Left ventricle myocardium inferior (tissue), 1 donor: Measurements from ENCODE around the gene RTN4. TPM values are rescaled to one million over a fixed set of nuclear protein-coding genes. Genes with fewer than 3 reads are reported as not detected.
A peak's percentile ranks its signal among the peaks of the same experiment; 100 is the strongest.

Experiments used
- DNase-seq: peaks from one replicate; pipeline ENCODE4 v3.0.0-alpha.2; 2020
- H3K27ac ChIP-seq: fragments of 200-600 bp; replicated peaks from 2 replicates; pipeline ENCODE4 v1.8.0; 2021
- H3K27me3 ChIP-seq: fragments of 200-600 bp; 2 replicates; pipeline ENCODE4 v1.8.0; 2021; ENCODE audit warnings: low read depth
- H3K36me3 ChIP-seq: fragments of 200-600 bp; 2 replicates; pipeline ENCODE4 v1.8.0; 2021
- H3K4me1 ChIP-seq: fragments of 200-600 bp; 2 replicates; pipeline ENCODE4 v1.8.0; 2021
- H3K4me3 ChIP-seq: fragments of 200-600 bp; 2 replicates; pipeline ENCODE4 v1.8.0; 2021; ENCODE audit warnings: mild to moderate bottlenecking, moderate library complexity
- H3K9me3 ChIP-seq: fragments of 200-600 bp; replicated peaks from 2 replicates; pipeline ENCODE4 v1.8.0; 2021
- intact Hi-C: fragments of 100-400 bp; cut with micrococcal nuclease; formaldehyde crosslinking; loops from one replicate; pipeline ENCODE4 v1.11.0; 2022
- total RNA-seq: library from RNA; stranded (reverse); fragmentation: NEBNext Ultra II Directional; extraction: Animal tissue kit (Norgen Biotek cat#: 25700); gene quantifications from one replicate; pipeline ENCODE4 v1.2.1, GENCODE V29; 2021
- TF ChIP-seq, protein P1 (sequence below): fragments of 200-600 bp; IDR thresholded peaks from 2 replicates; pipeline ENCODE4 v1.8.0; 2021; ENCODE audit warnings: antibody characterized with exemption, mild to moderate bottlenecking, borderline replicate concordance
- donor health status: DM: no; HTN: yes; CAD: no; lungs with severe emphysema.

The RTN4 gene
- total RNA-seq, 1 donor from 2014 or later: 105 TPM

DNA sequence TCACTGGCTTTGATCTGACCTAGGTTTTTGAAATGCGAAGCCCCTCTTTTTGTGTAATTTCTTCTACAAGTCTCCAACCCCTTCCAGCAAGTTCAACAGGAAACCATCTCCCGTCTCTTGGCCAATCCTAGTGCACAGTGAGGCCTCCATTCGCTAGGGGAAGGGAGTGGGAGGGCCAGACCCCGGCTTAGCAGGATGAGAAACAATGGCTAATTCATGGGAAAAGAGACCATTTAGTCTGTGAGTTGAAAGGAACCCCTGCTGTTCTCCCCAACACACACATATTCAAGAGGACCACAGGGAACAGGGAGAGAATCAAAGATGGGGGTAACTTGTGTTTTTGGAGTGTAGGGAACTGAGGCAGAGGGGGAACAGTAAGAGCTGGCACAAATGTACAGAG is 83.0 kb downstream of the RTN4 start:
- Histone ChIP-seq H3K36me3 (peaks cover 7% of the 10 kb centered on the region), H3K9me3 (no peaks in the 10 kb centered on the region), H3K4me3 (no peak overlapping the region), H3K4me1 (peaks cover 50% of the 10 kb centered on the region), H3K27ac (no peak overlapping the region), H3K27me3 (peaks cover 79% of the 10 kb centered on the region)
- DNase-seq: no peak
- TF ChIP-seq, protein P1, sequence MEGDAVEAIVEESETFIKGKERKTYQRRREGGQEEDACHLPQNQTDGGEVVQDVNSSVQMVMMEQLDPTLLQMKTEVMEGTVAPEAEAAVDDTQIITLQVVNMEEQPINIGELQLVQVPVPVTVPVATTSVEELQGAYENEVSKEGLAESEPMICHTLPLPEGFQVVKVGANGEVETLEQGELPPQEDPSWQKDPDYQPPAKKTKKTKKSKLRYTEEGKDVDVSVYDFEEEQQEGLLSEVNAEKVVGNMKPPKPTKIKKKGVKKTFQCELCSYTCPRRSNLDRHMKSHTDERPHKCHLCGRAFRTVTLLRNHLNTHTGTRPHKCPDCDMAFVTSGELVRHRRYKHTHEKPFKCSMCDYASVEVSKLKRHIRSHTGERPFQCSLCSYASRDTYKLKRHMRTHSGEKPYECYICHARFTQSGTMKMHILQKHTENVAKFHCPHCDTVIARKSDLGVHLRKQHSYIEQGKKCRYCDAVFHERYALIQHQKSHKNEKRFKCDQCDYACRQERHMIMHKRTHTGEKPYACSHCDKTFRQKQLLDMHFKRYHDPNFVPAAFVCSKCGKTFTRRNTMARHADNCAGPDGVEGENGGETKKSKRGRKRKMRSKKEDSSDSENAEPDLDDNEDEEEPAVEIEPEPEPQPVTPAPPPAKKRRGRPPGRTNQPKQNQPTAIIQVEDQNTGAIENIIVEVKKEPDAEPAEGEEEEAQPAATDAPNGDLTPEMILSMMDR: no peak
- intact Hi-C loops: no loop called here

DNA sequence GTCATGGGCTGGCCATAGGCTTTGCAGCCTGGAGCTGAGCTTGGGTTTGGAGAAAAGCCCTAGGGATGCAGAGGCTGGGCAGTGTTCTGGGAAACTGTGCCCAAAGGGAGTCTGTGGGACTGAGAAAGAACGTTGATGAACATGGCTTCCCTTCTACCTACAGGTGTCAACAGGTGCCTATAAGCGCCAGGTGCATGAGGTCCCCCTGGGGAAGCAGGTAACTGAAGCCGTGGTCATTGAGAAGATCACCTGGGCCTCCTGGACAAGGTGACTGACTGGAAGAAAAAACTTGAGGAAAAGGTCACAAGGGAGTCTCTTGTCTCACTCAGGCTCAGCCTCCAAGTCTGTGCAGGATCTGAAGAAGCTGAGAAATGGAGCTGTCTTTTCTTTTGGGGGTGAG is 83.4 kb downstream of the RTN4 start:
- TF ChIP-seq, protein P1: no peak
- H3K4me1 ChIP-seq: peaks cover 50% of the 10 kb centered on the region
- no peak for DNase-seq
- intact Hi-C loops: no loop called here
- peak overlapping the region; percentile 41 for H3K27ac ChIP-seq
- H3K36me3 ChIP-seq: peaks cover 6% of the 10 kb centered on the region
- H3K27me3 ChIP-seq: peaks cover 79% of the 10 kb centered on the region
- H3K4me3 ChIP-seq: no peak overlapping the region
- no peaks in the 10 kb centered on the region for H3K9me3 ChIP-seq

DNA sequence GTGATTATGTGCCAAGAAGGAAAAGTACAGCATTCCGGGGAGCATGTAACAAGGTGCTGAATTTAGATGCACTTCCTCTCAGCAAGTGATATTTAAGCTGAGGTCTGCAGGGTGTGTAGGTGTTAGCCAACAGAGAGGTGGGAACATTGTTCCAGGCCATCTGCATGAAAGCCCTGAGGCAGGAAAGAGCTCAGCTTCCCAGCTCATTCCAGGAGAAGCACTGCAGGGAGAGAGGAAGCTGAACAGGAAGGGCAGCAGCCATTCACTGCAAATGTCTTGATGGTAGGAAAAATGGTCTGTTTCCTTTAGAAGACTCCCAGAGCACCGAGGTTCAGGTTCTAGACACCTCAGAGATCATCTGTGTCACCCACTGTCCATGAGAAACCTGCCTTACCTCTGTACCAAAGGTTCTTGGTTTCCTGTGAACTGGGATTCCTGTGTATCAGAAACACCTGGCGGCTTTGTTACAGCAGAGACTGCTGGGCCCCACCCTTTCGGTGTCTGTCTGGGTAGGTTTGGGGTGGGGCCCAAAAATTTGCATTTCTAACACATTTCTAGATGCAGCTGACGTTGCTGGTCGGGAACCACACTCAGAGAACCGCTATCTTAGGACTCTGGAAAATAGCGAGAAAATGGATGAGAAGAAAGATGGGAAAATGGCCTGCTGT is 84.0 kb downstream of the RTN4 start:
- intact Hi-C loops: no loop called here
- Histone ChIP-seq H3K36me3 (peaks cover under 1% of the 10 kb centered on the region), H3K27me3 (peaks cover 79% of the 10 kb centered on the region), H3K4me1 (peaks cover 50% of the 10 kb centered on the region), H3K27ac (peak overlapping the region; percentile 41), H3K4me3 (no peak overlapping the region), H3K9me3 (no peaks in the 10 kb centered on the region)
- no peak for DNase-seq
- TF ChIP-seq, protein P1: no peak

DNA sequence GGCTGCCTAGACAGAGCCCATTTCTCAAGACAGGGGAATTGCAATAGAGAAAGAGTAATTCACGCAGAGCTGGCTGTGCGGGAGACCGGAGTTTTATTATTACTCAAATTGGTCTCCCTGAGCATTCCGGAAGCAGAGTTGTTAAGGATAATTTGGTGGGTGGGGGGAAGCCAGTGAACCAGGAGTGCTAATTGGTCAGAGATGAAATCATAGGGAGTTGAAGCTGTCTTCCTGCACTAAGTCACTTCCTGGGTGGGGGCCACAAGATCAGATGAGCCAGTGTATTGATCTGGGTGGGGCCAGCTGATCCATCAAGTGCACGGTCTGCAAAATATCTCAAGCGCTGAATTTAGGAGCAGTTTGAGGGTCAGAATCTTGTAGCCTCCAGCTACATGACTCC is 84.8 kb downstream of the RTN4 start:
- H3K27ac ChIP-seq: peak overlapping the region; percentile 41
- H3K36me3 ChIP-seq: no peaks in the 10 kb centered on the region
- intact Hi-C loops: no loop called here
- peaks cover 84% of the 10 kb centered on the region for H3K27me3 ChIP-seq
- no peak for DNase-seq
- H3K9me3 ChIP-seq: no peaks in the 10 kb centered on the region
- H3K4me3 ChIP-seq: no peak overlapping the region
- H3K4me1 ChIP-seq: peaks cover 50% of the 10 kb centered on the region
- TF ChIP-seq, protein P1: no peak

DNA sequence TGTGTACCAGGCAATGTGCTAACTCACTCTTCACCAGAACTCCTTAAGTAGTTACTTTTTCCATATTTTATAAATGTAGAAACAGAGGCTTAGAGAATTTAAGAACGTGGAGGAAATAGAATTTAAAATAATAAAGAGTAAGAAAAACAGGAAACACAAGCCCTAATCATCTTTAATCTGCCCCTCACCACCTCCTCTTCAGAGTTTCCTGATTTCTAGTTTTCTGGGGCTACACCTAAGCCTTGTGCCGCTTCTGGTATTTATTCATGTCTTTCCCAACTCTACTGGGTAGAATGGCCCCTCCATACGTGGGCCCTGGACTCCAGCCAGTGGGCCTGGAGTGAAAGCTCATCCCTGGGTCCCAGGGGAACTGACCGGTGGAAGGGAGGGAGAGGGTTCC is 85.4 kb downstream of the RTN4 start:
- Histone ChIP-seq H3K4me3 (no peak overlapping the region), H3K9me3 (no peaks in the 10 kb centered on the region), H3K36me3 (no peaks in the 10 kb centered on the region), H3K27ac (no peak overlapping the region), H3K4me1 (peaks cover 44% of the 10 kb centered on the region), H3K27me3 (peaks cover 90% of the 10 kb centered on the region)
- DNase-seq: no peak
- TF ChIP-seq, protein P1: no peak
- intact Hi-C loops: no loop called here
